Measurements from ENCODE around the gene SFT2D2. TPM values are rescaled to one million over a fixed set of nuclear protein-coding genes. Genes with fewer than 3 reads are reported as not detected.

Gene SFT2D2
- total RNA-seq, 1 donor from 2014 or later, result 13.3 TPM

GRCh38 chr1:168187177-168187576, 38.6 kb upstream of the SFT2D2 start:
- Histone ChIP-seq H3K9me3 (replicated peaks) (no peaks in the 10 kb centered on the region), H3K27me3 (ENCODE audit: low read depth) (no peaks in the 10 kb centered on the region), H3K36me3 (peaks cover 55% of the 10 kb centered on the region), H3K27ac (replicated peaks) (no peak overlapping the region), H3K4me1 (no peaks in the 10 kb centered on the region), H3K4me3 (no peak overlapping the region)
- no peak for TF ChIP-seq CTCF (IDR thresholded peaks at IDR 0.05; ENCODE audit: borderline replicate concordance)
- no peak for DNase-seq
- intact Hi-C loops (cut with micrococcal nuclease), result no loop called here

- Histone ChIP-seq H3K4me3 (no peak overlapping the region), H3K36me3 (peaks cover 76% of the 10 kb centered on the region), H3K27me3 (ENCODE audit: low read depth) (no peaks in the 10 kb centered on the region), H3K27ac (replicated peaks) (no peak overlapping the region), H3K9me3 (replicated peaks) (no peaks in the 10 kb centered on the region), H3K4me1 (no peaks in the 10 kb centered on the region)
- intact Hi-C loops (cut with micrococcal nuclease), result no loop called here
- no peak for DNase-seq
- no peak for TF ChIP-seq CTCF (IDR thresholded peaks at IDR 0.05; ENCODE audit: borderline replicate concordance)
Measured at GRCh38 chr1:168190403-168190802, 35.4 kb upstream of the SFT2D2 start.

GRCh38 chr1:168195199-168196135, 30.3 kb upstream of the SFT2D2 start:
- Histone ChIP-seq H3K4me1 (no peaks in the 10 kb centered on the region), H3K9me3 (replicated peaks) (no peaks in the 10 kb centered on the region), H3K4me3 (no peak overlapping the region), H3K27ac (replicated peaks) (no peak overlapping the region), H3K36me3 (peaks cover 88% of the 10 kb centered on the region), H3K27me3 (ENCODE audit: low read depth) (no peaks in the 10 kb centered on the region)
- TF ChIP-seq CTCF (IDR thresholded peaks at IDR 0.05; ENCODE audit: borderline replicate concordance), result no peak
- DNase-seq, result no peak
- intact Hi-C loops (cut with micrococcal nuclease), result no loop called here

GRCh38 chr1:168199056-168199455, 26.7 kb upstream of the SFT2D2 start:
- no peak overlapping the region for H3K27ac ChIP-seq (replicated peaks)
- DNase-seq, result no peak
- intact Hi-C loops (cut with micrococcal nuclease), result no loop called here
- peaks cover 86% of the 10 kb centered on the region for H3K36me3 ChIP-seq
- no peak overlapping the region for H3K4me3 ChIP-seq
- no peak for TF ChIP-seq CTCF (IDR thresholded peaks at IDR 0.05; ENCODE audit: borderline replicate concordance)
- no peaks in the 10 kb centered on the region for H3K27me3 ChIP-seq (ENCODE audit: low read depth)
- H3K4me1 ChIP-seq, result no peaks in the 10 kb centered on the region
- no peaks in the 10 kb centered on the region for H3K9me3 ChIP-seq (replicated peaks)

GRCh38 chr1:168202941-168203654, 22.7 kb upstream of the SFT2D2 start:
- no peak for TF ChIP-seq CTCF (IDR thresholded peaks at IDR 0.05; ENCODE audit: borderline replicate concordance)
- DNase-seq, result no peak
- H3K27ac ChIP-seq (replicated peaks), result peak overlapping the region; percentile 43
- H3K36me3 ChIP-seq, result peaks cover 50% of the 10 kb centered on the region
- H3K4me1 ChIP-seq, result no peaks in the 10 kb centered on the region
- H3K9me3 ChIP-seq (replicated peaks), result no peaks in the 10 kb centered on the region
- no peaks in the 10 kb centered on the region for H3K27me3 ChIP-seq (ENCODE audit: low read depth)
- intact Hi-C loops (cut with micrococcal nuclease), result no loop called here
- H3K4me3 ChIP-seq, result no peak overlapping the region

Measured in left ventricle myocardium inferior (tissue), 1 donor.